Measurements from ENCODE around the gene GSTA3.
"Not testable (repeated sequence)": the region's sequence is repeated elsewhere in the genome, so short reads cannot be mapped to it uniquely, and the experiment has no call there.

Gene GSTA3

GRCh38 chr6:52909131-52909530, 367 bp downstream of the GSTA3 start:
- H3K4me3 ChIP-seq (ENCODE audit: low read depth, low read length): no peak overlapping the region
- TF ChIP-seq CTCF (IDR thresholded peaks at IDR 0.05; ENCODE audit: insufficient read depth, low read depth, low read length, missing control alignments): no peak
- DNase-seq (ENCODE audit: low read depth): no peak

GRCh38 chr6:52908526-52908925, 972 bp downstream of the GSTA3 start:
- DNase-seq (ENCODE audit: low read depth): no peak
- no peak overlapping the region for H3K4me3 ChIP-seq (ENCODE audit: low read depth, low read length)
- TF ChIP-seq CTCF (IDR thresholded peaks at IDR 0.05; ENCODE audit: insufficient read depth, low read depth, low read length, missing control alignments): no peak

GRCh38 chr6:52904562-52905279, 4.8 kb downstream of the GSTA3 start:
- H3K4me3 ChIP-seq (ENCODE audit: low read depth, low read length): no peak overlapping the region
- TF ChIP-seq CTCF (IDR thresholded peaks at IDR 0.05; ENCODE audit: insufficient read depth, low read depth, low read length, missing control alignments): peak; percentile 15
- no peak for DNase-seq (ENCODE audit: low read depth)

GRCh38 chr6:52900536-52900935, 9.0 kb downstream of the GSTA3 start:
- H3K4me3 ChIP-seq (ENCODE audit: low read depth, low read length): no peak overlapping the region
- no peak for DNase-seq (ENCODE audit: low read depth)
- no peak for TF ChIP-seq CTCF (IDR thresholded peaks at IDR 0.05; ENCODE audit: insufficient read depth, low read depth, low read length, missing control alignments)

- DNase-seq (ENCODE audit: low read depth); H3K4me3 ChIP-seq (ENCODE audit: low read depth, low read length): not testable (repeated sequence)
Observed at GRCh38 chr6:52895790-52896189, 13.7 kb downstream of the GSTA3 start.

GRCh38 chr6:52894285-52894684, 15.2 kb downstream of the GSTA3 start:
- DNase-seq (ENCODE audit: low read depth): no peak
- no peak overlapping the region for H3K4me3 ChIP-seq (ENCODE audit: low read depth, low read length)
- TF ChIP-seq CTCF (IDR thresholded peaks at IDR 0.05; ENCODE audit: insufficient read depth, low read depth, low read length, missing control alignments): no peak

- no peak for TF ChIP-seq CTCF (IDR thresholded peaks at IDR 0.05; ENCODE audit: insufficient read depth, low read depth, low read length, missing control alignments)
- DNase-seq (ENCODE audit: low read depth): no peak
- no peak overlapping the region for H3K4me3 ChIP-seq (ENCODE audit: low read depth, low read length)
Observed at GRCh38 chr6:52893803-52894202, 15.7 kb downstream of the GSTA3 start.

All from GM12865 (cell line).